ACHN (cell line): ENCODE data around the gene KCNH5.
"Not testable (repeated sequence)": the region's sequence is repeated elsewhere in the genome, so short reads cannot be mapped to it uniquely, and the experiment has no call there.

Experiments used
- DNase-seq: peaks from one replicate; pipeline ENCODE4 v3.0.0-alpha.2; 2015
- in situ Hi-C: cut with HindIII; loops from 2 replicates; pipeline ENCODE4 v1.10.0; 2017; ENCODE audit warnings: low sequenced_read_pairs, low pct_ligation_motif_present, low pct_unique_long_range_greater_than_20kb

The KCNH5 gene

GRCh38 chr14:62908506-62908905 is 136.8 kb downstream of the KCNH5 start:
- no peak for DNase-seq
- in situ Hi-C loops, result no loop called here

DNA sequence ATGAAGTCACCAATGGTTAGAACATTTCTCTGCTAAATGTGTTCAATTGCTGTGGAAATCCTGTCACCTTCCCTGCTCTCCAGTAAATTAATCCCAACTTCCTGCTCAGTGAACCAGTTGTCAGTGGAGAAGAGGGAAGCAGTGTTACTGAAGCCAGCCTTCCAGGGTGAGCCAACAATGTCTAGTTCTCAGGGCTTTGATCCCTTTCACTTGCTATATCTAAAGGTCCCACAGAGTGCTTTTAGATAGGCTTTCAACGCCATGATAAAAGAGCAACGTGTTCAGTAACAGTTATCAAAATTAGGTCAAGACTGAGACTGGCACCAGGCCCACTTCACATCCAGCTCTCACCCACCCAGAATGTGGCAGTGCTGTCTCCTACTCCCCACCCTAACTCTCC is 139.7 kb downstream of the KCNH5 start:
- no peak for DNase-seq
- in situ Hi-C loops, result no loop called here

DNA sequence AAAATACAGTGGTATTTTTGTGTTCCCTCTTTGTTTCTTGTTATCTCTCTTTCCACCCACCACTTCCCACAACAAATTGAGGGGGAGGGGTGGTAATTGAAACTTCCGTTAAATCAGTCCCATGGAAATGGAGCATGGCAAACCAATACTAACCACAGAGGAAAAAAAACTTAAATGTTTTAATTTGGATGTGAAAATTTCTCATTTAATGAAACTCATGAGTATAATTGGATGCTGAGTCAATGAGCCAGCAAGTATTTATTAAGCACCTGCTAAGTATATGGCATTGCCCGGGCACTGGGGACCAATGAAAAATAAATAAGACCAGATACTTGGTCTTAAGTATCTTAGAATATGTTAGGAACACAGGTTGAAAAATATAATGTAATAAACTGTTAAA is 147.5 kb downstream of the KCNH5 start:
- in situ Hi-C loops, result no loop called here
- DNase-seq, result no peak

DNA sequence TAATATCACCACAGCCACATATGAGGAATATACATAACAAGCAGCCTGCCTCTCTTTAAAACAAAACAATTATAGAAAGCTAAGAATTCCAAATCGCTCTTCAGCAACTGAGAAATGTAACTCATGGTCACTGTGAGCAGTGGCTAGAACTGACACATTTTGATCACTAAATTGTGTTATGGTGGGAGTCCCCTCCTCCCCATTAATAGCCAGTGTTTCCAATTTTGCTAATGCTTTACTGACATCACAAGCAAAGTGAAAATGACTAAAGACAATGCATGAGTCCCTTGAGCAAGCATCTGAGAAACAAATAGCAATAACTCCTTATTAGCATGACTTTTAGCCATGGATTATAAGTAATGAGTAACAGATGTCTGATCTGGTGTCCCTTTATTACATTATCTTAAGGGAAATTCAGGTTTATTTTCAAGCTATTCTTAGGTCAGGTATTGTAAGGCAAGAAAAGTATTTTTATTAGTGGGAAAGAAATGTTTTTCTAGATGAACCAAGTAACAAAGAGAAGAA is 148.3 kb downstream of the KCNH5 start:
- in situ Hi-C loops, result no loop called here
- DNase-seq, result no peak

- in situ Hi-C loops, result no loop called here
- DNase-seq, result no peak
Observed at GRCh38 chr14:62894736-62895135, 150.5 kb downstream of the KCNH5 start.

GRCh38 chr14:62889364-62889763 is 155.9 kb downstream of the KCNH5 start:
- no peak for DNase-seq
- in situ Hi-C loops, result no loop called here

DNA sequence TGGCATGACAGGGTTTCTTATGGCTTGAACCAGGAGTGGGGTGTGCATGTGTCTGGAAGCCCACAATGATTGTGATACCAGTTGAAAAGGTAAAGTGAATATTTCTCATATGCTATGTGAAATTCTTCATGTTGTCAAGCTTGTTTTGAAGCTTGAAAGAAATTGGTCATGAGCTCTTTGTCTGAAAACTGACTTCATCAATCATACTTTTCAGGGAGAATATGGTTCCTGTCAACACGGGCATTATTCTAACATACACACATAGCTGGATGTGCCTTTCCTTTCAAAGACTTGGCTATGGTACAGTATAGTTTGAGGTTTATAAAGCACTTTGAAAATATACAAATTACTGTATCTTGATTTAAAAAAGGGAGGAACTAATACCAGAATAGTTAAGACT is 158.8 kb downstream of the KCNH5 start:
- in situ Hi-C loops, result no loop called here
- no peak for DNase-seq

DNA sequence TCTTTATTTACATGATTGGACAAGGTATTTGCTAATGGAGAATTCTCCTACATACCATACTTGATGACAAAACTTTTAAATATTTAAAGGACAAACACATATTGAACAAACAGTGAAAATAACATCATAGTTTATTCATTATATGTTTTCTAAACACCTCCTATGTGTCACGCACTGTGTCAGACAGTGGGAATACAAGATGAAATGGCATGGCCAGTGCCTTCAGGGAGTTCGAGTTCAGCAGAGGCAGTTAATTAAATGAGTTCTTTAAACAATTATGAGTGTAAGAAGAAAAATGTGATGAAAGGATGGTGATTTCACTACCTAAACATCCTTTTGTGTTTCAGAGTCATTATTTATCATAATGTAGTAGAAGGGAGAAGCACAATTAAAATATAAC is 159.8 kb downstream of the KCNH5 start:
- DNase-seq, result no peak
- in situ Hi-C loops, result no loop called here

- DNase-seq, result no peak
- in situ Hi-C loops, result no loop called here
Observed at GRCh38 chr14:62882967-62883366, 162.3 kb downstream of the KCNH5 start.

DNA sequence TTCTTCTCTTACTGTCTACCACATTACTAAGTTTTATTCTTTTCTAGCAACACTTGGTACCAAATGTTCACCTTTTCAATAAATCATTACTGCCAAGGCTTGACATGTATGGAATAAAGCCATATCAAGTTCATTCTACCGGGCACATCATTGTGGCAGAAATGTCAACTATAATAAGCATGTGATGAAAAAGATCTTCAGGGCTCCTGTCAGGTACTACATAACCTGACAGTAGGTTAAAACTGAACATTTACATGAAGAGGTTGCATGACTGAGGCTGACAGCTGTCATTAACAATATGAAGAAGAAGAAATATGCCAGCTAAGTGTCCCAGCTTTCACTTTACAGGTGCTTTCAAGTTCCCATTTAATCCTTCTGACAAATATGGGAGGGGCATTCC is 178.9 kb downstream of the KCNH5 start:
- no peak for DNase-seq
- in situ Hi-C loops, result no loop called here

GRCh38 chr14:62864588-62864987 is 180.7 kb downstream of the KCNH5 start:
- in situ Hi-C loops, result no loop called here
- no peak for DNase-seq

DNA sequence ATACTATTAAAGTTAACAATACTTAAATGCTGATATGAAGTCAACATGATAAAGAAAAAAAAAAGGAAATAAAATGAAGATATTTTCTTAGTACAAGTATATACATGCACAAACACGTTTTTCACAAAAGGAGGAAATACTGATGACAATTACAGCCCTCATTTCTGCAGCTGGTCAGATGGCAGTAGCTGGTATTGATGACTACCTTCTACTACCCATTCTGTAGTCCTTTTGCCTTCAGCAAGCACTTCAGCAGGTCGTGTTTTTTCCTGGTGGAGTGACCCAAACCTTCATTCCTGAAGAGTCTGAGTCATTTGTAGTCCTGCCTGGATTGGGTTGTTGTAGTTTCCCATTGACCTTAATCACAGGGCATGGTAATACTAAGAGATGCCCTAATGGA is 187.2 kb downstream of the KCNH5 start:
- DNase-seq, in situ Hi-C loops: not testable (repeated sequence)

DNA sequence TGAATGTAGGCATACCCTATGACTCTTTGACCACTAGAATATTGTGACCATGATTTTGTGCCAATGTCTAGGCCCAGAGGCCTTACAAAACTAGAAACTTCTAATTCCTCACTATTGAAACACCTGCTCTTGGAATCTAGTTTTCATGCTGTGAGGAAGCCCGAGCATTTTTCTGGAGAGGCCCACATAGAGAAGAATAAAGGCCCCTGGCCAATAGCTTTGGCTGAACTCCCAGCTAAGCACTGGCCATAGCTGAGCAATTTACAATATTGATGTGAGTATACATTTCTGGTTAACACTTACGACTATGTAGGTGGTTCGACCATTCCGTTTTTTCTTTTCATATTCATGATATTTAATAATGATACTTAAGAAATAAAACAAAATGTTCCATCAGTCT is 190.3 kb downstream of the KCNH5 start:
- in situ Hi-C loops, result no loop called here
- DNase-seq, result no peak

GRCh38 chr14:62847168-62847567 is 198.1 kb downstream of the KCNH5 start:
- in situ Hi-C loops, result no loop called here
- no peak for DNase-seq

- DNase-seq, result no peak
Observed at GRCh38 chr14:62844546-62844945, 200.7 kb downstream of the KCNH5 start.

DNA sequence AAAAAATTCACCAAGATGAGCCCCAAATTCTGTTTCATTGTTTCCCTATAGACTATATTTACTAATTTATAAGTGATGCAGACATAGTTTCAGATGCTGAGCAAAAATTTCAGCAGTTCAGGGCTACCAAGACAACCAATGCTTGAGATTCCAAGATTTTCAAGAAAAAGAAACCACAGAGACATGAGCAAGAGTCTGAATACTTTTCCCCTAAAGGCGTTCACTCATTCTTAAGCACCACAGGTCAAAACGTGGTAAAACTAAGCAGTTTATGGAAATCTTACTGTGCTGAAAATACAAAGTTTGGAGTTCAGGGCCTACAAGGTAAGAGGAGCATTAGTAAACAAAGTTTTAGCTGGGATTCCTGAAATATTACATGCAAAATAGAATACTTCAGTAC is 221.2 kb downstream of the KCNH5 start:
- no peak for DNase-seq
- in situ Hi-C loops, result no loop called here

More at GRCh38 chr14:62844546-62844945, 200.7 kb downstream of the KCNH5 start:
- in situ Hi-C loops, result no loop called here

DNA sequence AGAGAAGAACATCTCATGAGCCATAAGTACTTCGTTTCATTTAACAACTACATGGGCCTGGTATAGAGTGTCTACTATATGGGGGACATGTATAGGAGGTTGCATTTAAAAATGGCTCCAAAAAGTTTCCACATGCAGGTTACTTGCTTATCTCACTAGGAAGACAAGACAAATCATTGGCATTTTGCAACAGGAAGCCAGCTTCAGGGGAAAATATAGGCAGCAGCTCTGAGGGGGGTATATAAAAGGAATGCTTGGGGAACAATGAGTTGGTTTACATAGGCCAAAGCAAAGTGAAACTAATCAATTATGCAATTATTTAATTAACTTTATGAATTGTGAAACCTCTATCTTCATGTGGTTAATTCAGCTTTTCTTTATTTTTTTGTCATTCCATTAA is 225.3 kb downstream of the KCNH5 start:
- in situ Hi-C loops, result no loop called here
- DNase-seq, result no peak

DNA sequence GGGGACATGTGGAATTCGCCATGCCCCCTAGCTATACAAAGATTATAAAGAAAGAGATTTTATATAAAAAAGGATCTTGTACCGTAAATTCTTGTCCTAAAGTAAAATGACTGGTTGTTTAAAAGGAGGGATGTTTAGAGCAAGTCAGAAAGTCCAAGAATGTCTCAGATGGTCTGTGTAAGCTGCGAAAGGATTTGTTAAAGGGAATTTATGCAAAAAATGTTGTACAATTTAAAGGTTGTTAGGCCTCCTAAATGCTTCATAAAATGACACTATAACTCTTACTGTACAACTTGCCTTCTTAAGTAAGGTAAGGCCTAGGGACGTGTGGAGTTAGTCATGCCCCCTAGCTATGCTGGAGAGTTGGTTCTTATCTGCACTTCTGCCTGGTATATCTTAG is 237.6 kb downstream of the KCNH5 start:
- in situ Hi-C loops, result no loop called here
- no peak for DNase-seq

GRCh38 chr14:62800577-62800976 is 244.7 kb downstream of the KCNH5 start:
- DNase-seq, result no peak
- in situ Hi-C loops, result no loop called here

- DNase-seq, result no peak
- in situ Hi-C loops, result no loop called here
Observed at GRCh38 chr14:62796431-62796830, 248.8 kb downstream of the KCNH5 start.

DNA sequence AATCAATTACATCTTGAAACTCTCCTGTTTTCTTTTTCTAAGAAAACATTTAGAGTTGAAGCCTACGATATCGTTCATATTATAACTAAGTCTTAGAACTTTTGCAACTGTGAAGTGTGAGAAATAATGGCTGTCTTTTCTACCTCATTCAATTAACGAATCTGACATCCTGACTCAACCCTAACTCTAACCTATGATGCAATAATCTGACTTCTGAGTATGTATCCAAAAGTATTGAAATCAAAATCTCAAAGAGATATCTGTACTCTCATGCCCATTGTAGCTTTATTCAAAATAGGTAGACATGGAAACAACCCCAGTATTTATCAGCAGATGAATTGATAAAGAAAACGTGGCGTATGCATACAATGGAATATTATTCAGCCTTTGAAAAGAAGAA is 252.7 kb downstream of the KCNH5 start:
- DNase-seq, result no peak
- in situ Hi-C loops, result no loop called here
